Progenitor cell of endocrine pancreas (in vitro differentiated cells): ENCODE measurements around the gene FAM193A. TPM values are rescaled to one million over a fixed set of nuclear protein-coding genes. Genes with fewer than 3 reads are reported as not detected.
A peak's percentile ranks its signal among the peaks of the same experiment; 100 is the strongest.

ENCODE experiments used
- DNase-seq: peaks from one replicate; pipeline ENCODE4 v3.0.0; 2021; ENCODE audit warnings: low spot score; ENCODE audit not compliant: unreplicated experiment
- H3K27ac Mint-ChIP-seq: 2 replicates; pipeline ENCODE4 v1.8.0; 2021; ENCODE audit warnings: mild to moderate bottlenecking, moderate library complexity, mixed read lengths
- H3K27me3 Mint-ChIP-seq: 2 replicates; pipeline ENCODE4 v1.8.0; 2021; ENCODE audit warnings: mixed read lengths
- H3K36me3 Mint-ChIP-seq: 2 replicates; pipeline ENCODE4 v1.8.0; 2022; ENCODE audit warnings: mixed read lengths; ENCODE audit not compliant: insufficient read depth
- H3K4me1 Mint-ChIP-seq: 2 replicates; pipeline ENCODE4 v1.8.0; 2021; ENCODE audit warnings: low read depth, mixed read lengths
- H3K4me3 Mint-ChIP-seq: 2 replicates; pipeline ENCODE4 v1.8.0; 2021; ENCODE audit warnings: low read depth, mild to moderate bottlenecking, moderate library complexity, mixed read lengths
- H3K9me3 Mint-ChIP-seq: 2 replicates; pipeline ENCODE4 v1.8.0; 2021; ENCODE audit warnings: low read depth, mixed read lengths
- CTCF ChIP-seq: fragments of 200-600 bp; sonication (generic); IDR thresholded peaks from one replicate; pipeline ENCODE4 v1.5.0; 2021; ENCODE audit warnings: antibody characterized with exemption, mild to moderate bottlenecking; ENCODE audit not compliant: unreplicated experiment
- total RNA-seq: library from RNA; stranded (reverse); gene quantifications from 2 replicates; pipeline ENCODE4 v1.2.1, GENCODE V29; 2021

The FAM193A gene
- total RNA-seq, 1 donor from 2014 or later, result 53.4 TPM

- Mint-ChIP-seq H3K4me1 (peaks cover 22% of the 10 kb centered on the region), H3K27ac (no peak overlapping the region), H3K27me3 (no peaks in the 10 kb centered on the region), H3K4me3 (no peak overlapping the region), H3K36me3 (peaks cover 22% of the 10 kb centered on the region), H3K9me3 (peaks cover 6% of the 10 kb centered on the region)
- TF ChIP-seq CTCF, result no peak
- no peak for DNase-seq
These were observed 41.7 kb downstream of the FAM193A start for GRCh38 chr4:2578106-2578505.

- peaks cover 6% of the 10 kb centered on the region for H3K9me3 Mint-ChIP-seq
- H3K4me3 Mint-ChIP-seq, result no peak overlapping the region
- no peaks in the 10 kb centered on the region for H3K27me3 Mint-ChIP-seq
- TF ChIP-seq CTCF, result no peak
- H3K4me1 Mint-ChIP-seq, result peaks cover 25% of the 10 kb centered on the region
- H3K36me3 Mint-ChIP-seq, result peaks cover 21% of the 10 kb centered on the region
- DNase-seq, result no peak
- H3K27ac Mint-ChIP-seq, result no peak overlapping the region
These were observed 43.5 kb downstream of the FAM193A start for GRCh38 chr4:2579910-2580309.

GRCh38 chr4:2583092-2583491 is 46.6 kb downstream of the FAM193A start:
- Mint-ChIP-seq H3K27me3 (no peaks in the 10 kb centered on the region), H3K36me3 (peaks cover 15% of the 10 kb centered on the region), H3K9me3 (peaks cover 6% of the 10 kb centered on the region), H3K27ac (peak overlapping the region; percentile 77), H3K4me3 (peak overlapping the region; percentile 0), H3K4me1 (peaks cover 27% of the 10 kb centered on the region)
- DNase-seq, result no peak
- TF ChIP-seq CTCF, result no peak

GRCh38 chr4:2583517-2583916 is 47.1 kb downstream of the FAM193A start:
- no peak for TF ChIP-seq CTCF
- H3K36me3 Mint-ChIP-seq, result peaks cover 15% of the 10 kb centered on the region
- peak overlapping the region; percentile 77 for H3K27ac Mint-ChIP-seq
- H3K4me1 Mint-ChIP-seq, result peaks cover 27% of the 10 kb centered on the region
- DNase-seq, result no peak
- no peaks in the 10 kb centered on the region for H3K27me3 Mint-ChIP-seq
- peaks cover 6% of the 10 kb centered on the region for H3K9me3 Mint-ChIP-seq
- peak overlapping the region; percentile 0 for H3K4me3 Mint-ChIP-seq

- H3K4me1 Mint-ChIP-seq, result peaks cover 40% of the 10 kb centered on the region
- TF ChIP-seq CTCF, result no peak
These were observed 50.1 kb downstream of the FAM193A start for GRCh38 chr4:2586502-2586901.

More at GRCh38 chr4:2586502-2586901, 50.1 kb downstream of the FAM193A start:
- H3K4me3 Mint-ChIP-seq, result no peak overlapping the region
- H3K36me3 Mint-ChIP-seq, result peaks cover 3% of the 10 kb centered on the region
- H3K27ac Mint-ChIP-seq, result no peak overlapping the region
- no peak for DNase-seq
- H3K27me3 Mint-ChIP-seq, result no peaks in the 10 kb centered on the region
- no peaks in the 10 kb centered on the region for H3K9me3 Mint-ChIP-seq
